A549 (cell line): ENCODE measurements around the gene MEF2A. TPM values are rescaled to one million over a fixed set of nuclear protein-coding genes. Genes with fewer than 3 reads are reported as not detected.

Experiments
- ATAC-seq, 2 experiments: fragments of 200-7000 bp in 1 of 2; fragments of >200 bp in 1 of 2; cut with Nextera tagmentation in 1 of 2; cut with Tn5 transposase in 1 of 2; 3 replicates each; pipeline versions ENCODE4 v1.8.0 to v1.9.1; 2018 to 2020; ENCODE audit warnings: mild to moderate bottlenecking in 1 of 2, moderate library complexity in 1 of 2
- CTCF ChIA-PET: fragments of 300-600 bp; sonication (Branson Sonifier 250); formaldehyde crosslinking; extraction: SDS; loops from one replicate; lab custom pipeline; 2021; ENCODE audit warnings: antibody characterized with exemption, inconsistent platforms; lab: Yijun Ruan, JAX
- POLR2A ChIA-PET: fragments of 350-600 bp; formaldehyde crosslinking; extraction: SDS; loops from one replicate; lab custom pipeline; 2021; ENCODE audit warnings: antibody characterized with exemption, inconsistent platforms; lab: Yijun Ruan, JAX
- DNase-seq, 2 experiments: peaks; one replicate each; pipeline versions ENCODE4 v3.0.0 to v3.0.0-alpha.2; 2011 to 2016; ENCODE audit warnings: low read depth in 1 of 2, low spot score in 1 of 2
- FAIRE-seq: peaks from 2 replicates; lab custom pipeline; 2011; peaks lifted over from hg19 to GRCh38; lab: Jason Lieb, UNC
- H3K27ac ChIP-seq, 2 experiments: fragments of >200 bp; sonication (Bioruptor Twin); formaldehyde crosslinking; 3 replicates each; pipeline ENCODE4 v1.5.1; 2016 to 2017
- H3K4me1 ChIP-seq: fragments of >200 bp; sonication (Bioruptor Twin); formaldehyde crosslinking; 3 replicates; pipeline ENCODE4 v1.6.1; 2016
- H3K4me2 ChIP-seq: fragments of >200 bp; sonication (Bioruptor Twin); formaldehyde crosslinking; 3 replicates; pipeline ENCODE4 v1.6.1; 2016
- H3K4me3 ChIP-seq: fragments of >200 bp; sonication (Bioruptor Twin); formaldehyde crosslinking; 3 replicates; pipeline ENCODE4 v1.5.1; 2016
- H3K9me3 ChIP-seq: fragments of >200 bp; sonication (Bioruptor Twin); formaldehyde crosslinking; 3 replicates; pipeline ENCODE4 v1.6.1; 2016
- BCL3 ChIP-seq: fragments of >200 bp; sonication (Bioruptor Twin); formaldehyde crosslinking; IDR thresholded peaks from 3 replicates; pipeline ENCODE4 v1.6.1; 2016
- BHLHE40 ChIP-seq: IDR thresholded peaks from 2 replicates; pipeline ENCODE4 v1.6.1; 2012; ENCODE audit warnings: low read depth, low read length, inconsistent platforms
- CBX8 ChIP-seq: fragments of 200-600 bp; sonication (generic); IDR thresholded peaks from 2 replicates; pipeline ENCODE4 v1.6.1; 2016
- E2F6 ChIP-seq: IDR thresholded peaks from 2 replicates; pipeline ENCODE4 v1.6.1; 2012; ENCODE audit warnings: low read depth, borderline replicate concordance
- EP300 ChIP-seq, 2 experiments: fragments of >200 bp; sonication (Bioruptor Twin); formaldehyde crosslinking; IDR thresholded peaks; 2 replicates in 1 of 2; 3 replicates in 1 of 2; pipeline ENCODE4 v1.6.1; 2016 to 2017
- ESRRA ChIP-seq: fragments of 150-350 bp; IDR thresholded peaks from 2 replicates; pipeline ENCODE4 v1.6.1; 2014; ENCODE audit warnings: mild to moderate bottlenecking, low read length, borderline replicate concordance
- HEYL ChIP-seq: fragments of 250-450 bp; sonication (Bioruptor Pico); IDR thresholded peaks from 2 replicates; pipeline ENCODE4 v1.8.0; 2021; ENCODE audit warnings: mild to moderate bottlenecking, moderate library complexity
- HMGXB4 ChIP-seq: fragments of 250-450 bp; sonication (Bioruptor Pico); IDR thresholded peaks from 2 replicates; pipeline ENCODE4 v1.5.0; 2021; ENCODE audit warnings: mild to moderate bottlenecking, moderate library complexity, borderline replicate concordance
- HOXA7 ChIP-seq: fragments of 250-450 bp; sonication (Bioruptor Pico); IDR thresholded peaks from 2 replicates; pipeline ENCODE4 v1.5.0; 2020; ENCODE audit warnings: mild to moderate bottlenecking, moderate library complexity
- HOXB5 ChIP-seq: fragments of 250-450 bp; sonication (Bioruptor Pico); IDR thresholded peaks from 2 replicates; pipeline ENCODE4 v1.5.0; 2020; ENCODE audit warnings: mild to moderate bottlenecking, moderate library complexity
- KDM5A ChIP-seq: fragments of 200-600 bp; sonication (generic); IDR thresholded peaks from 2 replicates; pipeline ENCODE4 v1.6.1; 2016; ENCODE audit warnings: antibody characterized with exemption, mild to moderate bottlenecking
- MAFK ChIP-seq: fragments of 450-650 bp; IDR thresholded peaks from 2 replicates; pipeline ENCODE4 v1.6.1; 2014; ENCODE audit not compliant: partially characterized antibody
- MAX ChIP-seq: IDR thresholded peaks from 2 replicates; pipeline ENCODE4 v1.6.1; 2012
- MYC ChIP-seq: IDR thresholded peaks from 2 replicates; pipeline ENCODE4 v1.6.1; 2012; ENCODE audit warnings: mild to moderate bottlenecking, inconsistent platforms, low read length, improper control_type of control experiment, borderline replicate concordance
- NPAS2 ChIP-seq: fragments of 250-450 bp; sonication (Bioruptor Pico); IDR thresholded peaks from 2 replicates; pipeline ENCODE4 v1.8.0; 2022; ENCODE audit warnings: mild to moderate bottlenecking, moderate library complexity, borderline replicate concordance
- PBX3 ChIP-seq: IDR thresholded peaks from 2 replicates; pipeline ENCODE4 v1.6.1; 2012
- PHF8 ChIP-seq: fragments of 200-600 bp; sonication (generic); IDR thresholded peaks from 2 replicates; pipeline ENCODE4 v1.6.1; 2016; ENCODE audit warnings: low read depth, mild to moderate bottlenecking, antibody characterized with exemption, moderate library complexity, borderline replicate concordance
- RARB ChIP-seq: fragments of 250-450 bp; sonication (Bioruptor Pico); IDR thresholded peaks from 2 replicates; pipeline ENCODE4 v1.8.0; 2021; ENCODE audit warnings: mild to moderate bottlenecking, moderate library complexity
- RNF2 ChIP-seq: fragments of 200-600 bp; sonication (generic); IDR thresholded peaks from 2 replicates; pipeline ENCODE4 v1.6.1; 2016; ENCODE audit warnings: low read depth, mild to moderate bottlenecking, antibody characterized with exemption, moderate library complexity, borderline replicate concordance
- SREBF2 ChIP-seq: fragments of 450-650 bp; IDR thresholded peaks from 2 replicates; pipeline ENCODE4 v1.6.1; 2014; ENCODE audit warnings: mild to moderate bottlenecking, moderate library complexity
- TFCP2L1 ChIP-seq: fragments of 250-450 bp; sonication (Bioruptor Pico); IDR thresholded peaks from 2 replicates; pipeline ENCODE4 v1.5.0; 2021; ENCODE audit warnings: mild to moderate bottlenecking
- TP53 ChIP-seq: fragments of 250-450 bp; sonication (Bioruptor Pico); IDR thresholded peaks from 2 replicates; pipeline ENCODE4 v1.5.0; 2021; ENCODE audit warnings: mild to moderate bottlenecking, moderate library complexity
- USF2 ChIP-seq: fragments of 450-650 bp; IDR thresholded peaks from 2 replicates; pipeline ENCODE4 v1.6.1; 2014; ENCODE audit warnings: antibody characterized with exemption
- ZNF302 ChIP-seq: fragments of 250-450 bp; sonication (Bioruptor Pico); IDR thresholded peaks from 2 replicates; pipeline ENCODE4 v1.9.0; 2021; ENCODE audit warnings: inconsistent platforms, mild to moderate bottlenecking, moderate library complexity
- WGBS: methylation state at CpG from one replicate; pipeline ENCODE4 v1.1.6; 2017; ENCODE audit errors: missing lambda C conversion rate; 5-methylcytosine and 5-hydroxymethylcytosine counted together
- polyA plus RNA-seq, 4 experiments: library from polyadenylated mRNA; depleted of rRNA in 3 of 4; stranded (reverse); fragments of >200 nt; fragmentation: RNase III in 1 of 4; extraction: RNeasy Plus Mini Kit Qiagen cat#74134 plus additional on column Dnase treatment in 1 of 4; gene quantifications; 2 replicates in 3 of 4; 3 replicates in 1 of 4; pipeline ENCODE4 v1.2.3, GENCODE V29; 2011 to 2017

The MEF2A gene
- polyA plus RNA-seq, 2 of the 4 experiments (the other 2 are of a cell fraction): 15.0 to 43.4 TPM

- TF ChIP-seq MAX: no peak
- no peak for TF ChIP-seq USF2
- TF ChIP-seq ESRRA: no peak
Observed at GRCh38 chr15:99721896-99722295, 156.1 kb downstream of the MEF2A start (continued).

- no peak for DNase-seq
- Histone ChIP-seq H3K4me2 (no peak overlapping the region), H3K9me3 (no peaks in the 10 kb centered on the region), H3K27ac (no peak overlapping the region), H3K4me3 (no peak overlapping the region), H3K4me1 (no peaks in the 10 kb centered on the region)
- FAIRE-seq: no peak
- ATAC-seq: no peak
- 94% methylated on average over 3 of the region's 3 CpGs for WGBS
- ChIA-PET POLR2A (no interaction called here), CTCF (interaction anchor here (2.6 to 4.0 kb wide), 2 partner anchors 18 to 19 kb away, joined by 15 to 24 read pairs; no protein-coding TSS in a partner anchor)
- TF ChIP-seq BCL3 (no peak), MAFK (no peak), ZNF302 (CRISPR knock-in tag) (no peak), RARB (CRISPR knock-in tag) (no peak)
Observed at GRCh38 chr15:99722406-99722805, 156.6 kb downstream of the MEF2A start.

- DNase-seq (no peak), FAIRE-seq (no peak), ATAC-seq (no peak)
- no peaks in the 10 kb centered on the region for H3K4me1 ChIP-seq
- WGBS: 81% methylated on average over 7 of the region's 7 CpGs
- no peak overlapping the region for H3K4me2 ChIP-seq
- TF ChIP-seq RNF2 (no peak), PBX3 (no peak), MYC (no peak), HMGXB4 (CRISPR knock-in tag) (no peak), CBX8 (no peak), EP300 (IDR thresholded peaks at IDR 0.05) (no peak), TFCP2L1 (no peak), HOXA7 (CRISPR knock-in tag) (no peak), TP53 (no peak), HEYL (CRISPR knock-in tag) (no peak), PHF8 (no peak), SREBF2 (no peak), E2F6 (no peak), NPAS2 (CRISPR knock-in tag) (no peak), KDM5A (no peak), HOXB5 (no peak), BHLHE40 (no peak), MAFK (no peak)
- H3K9me3 ChIP-seq: no peaks in the 10 kb centered on the region
- POLR2A ChIA-PET: no interaction called here
- H3K27ac ChIP-seq: no peak overlapping the region
- H3K4me3 ChIP-seq: no peak overlapping the region
- CTCF ChIA-PET: interaction anchor here (1.3 to 4.0 kb wide), 3 partner anchors 10 to 30 kb away, joined by 3 to 24 read pairs (median 8); no protein-coding TSS in a partner anchor
Observed at GRCh38 chr15:99726333-99726732, 160.5 kb downstream of the MEF2A start.
